WERI-Rb-1 (cell line): ENCODE data around the gene RETREG3.

ENCODE experiments used
- DNase-seq: peaks from one replicate; pipeline ENCODE4 v3.0.0-alpha.2; 2020
- H3K27ac ChIP-seq: fragments of 250-450 bp; sonication (Bioruptor Pico); 2 replicates; pipeline ENCODE4 v1.5.1; 2020; ENCODE audit warnings: mild to moderate bottlenecking, moderate library complexity
- H3K27me3 ChIP-seq: fragments of 250-450 bp; sonication (Bioruptor Pico); 2 replicates; pipeline ENCODE4 v1.5.1; 2021; ENCODE audit warnings: mild to moderate bottlenecking, low read depth, moderate library complexity; ENCODE audit not compliant: insufficient read depth, severe bottlenecking
- H3K36me3 ChIP-seq: fragments of 250-450 bp; sonication (Bioruptor Pico); 2 replicates; pipeline ENCODE4 v1.5.1; 2020; ENCODE audit warnings: mild to moderate bottlenecking, moderate library complexity
- H3K4me3 ChIP-seq: 2 replicates; pipeline ENCODE4 v1.5.1; 2011; ENCODE audit warnings: low read depth, mild to moderate bottlenecking, control low read depth, low read length
- H3K9me3 ChIP-seq: fragments of 250-450 bp; sonication (Bioruptor Pico); 2 replicates; pipeline ENCODE4 v1.5.1; 2021; ENCODE audit warnings: mild to moderate bottlenecking, moderate library complexity; ENCODE audit not compliant: severe bottlenecking
- CTCF ChIP-seq: IDR thresholded peaks from 2 replicates; pipeline ENCODE4 v1.5.1; 2011; ENCODE audit warnings: low read depth, mild to moderate bottlenecking, control low read depth, inconsistent platforms, low read length

The RETREG3 gene

GRCh38 chr17:42563143-42563509 is 46.0 kb downstream of the RETREG3 start:
- Histone ChIP-seq H3K36me3 (peaks cover 48% of the 10 kb centered on the region), H3K4me3 (peak overlapping the region; percentile 95), H3K27ac (peak overlapping the region; percentile 85), H3K9me3 (no peaks in the 10 kb centered on the region), H3K27me3 (no peaks in the 10 kb centered on the region)
- peak; percentile 9 for DNase-seq
- TF ChIP-seq CTCF: no peak

GRCh38 chr17:42562388-42563142 is 46.6 kb downstream of the RETREG3 start:
- Histone ChIP-seq H3K4me3 (peak overlapping the region; percentile 95), H3K9me3 (no peaks in the 10 kb centered on the region), H3K36me3 (peaks cover 44% of the 10 kb centered on the region), H3K27ac (peak overlapping the region; percentile 85), H3K27me3 (no peaks in the 10 kb centered on the region)
- no peak for TF ChIP-seq CTCF
- peak; percentile 66 for DNase-seq

- Histone ChIP-seq H3K27me3 (no peaks in the 10 kb centered on the region), H3K9me3 (no peaks in the 10 kb centered on the region), H3K36me3 (peaks cover 37% of the 10 kb centered on the region), H3K27ac (peak within 1 kb of the TSS; percentile 85), H3K4me3 (peak within 1 kb of the TSS; percentile 95)
- TF ChIP-seq CTCF: no peak
- peak; percentile 99 for DNase-seq
Measured at GRCh38 chr17:42561897-42562387, 47.2 kb downstream of the RETREG3 start, which contains the start of gene COASY. Gene COASY (plus strand): TSS chr17:42562148. CDS start chr17:42562623, 475 bp downstream.

- no peak for DNase-seq
- TF ChIP-seq CTCF: no peak
- H3K9me3 ChIP-seq: no peaks in the 10 kb centered on the region
- H3K27me3 ChIP-seq: no peaks in the 10 kb centered on the region
- H3K4me3 ChIP-seq: no peak overlapping the region
- no peak overlapping the region for H3K27ac ChIP-seq
- peaks cover 23% of the 10 kb centered on the region for H3K36me3 ChIP-seq
Measured at GRCh38 chr17:42560246-42560645, 48.9 kb downstream of the RETREG3 start.

GRCh38 chr17:42559075-42559474 is 50.1 kb downstream of the RETREG3 start:
- TF ChIP-seq CTCF: no peak

More at GRCh38 chr17:42559075-42559474, 50.1 kb downstream of the RETREG3 start:
- no peaks in the 10 kb centered on the region for H3K27me3 ChIP-seq
- peak; percentile 57 for DNase-seq
- no peak overlapping the region; the same call in 1 of the 2 replicates for H3K27ac ChIP-seq
- H3K4me3 ChIP-seq: no peak overlapping the region
- H3K9me3 ChIP-seq: no peaks in the 10 kb centered on the region
- peaks cover 12% of the 10 kb centered on the region for H3K36me3 ChIP-seq
